ENCODE results near the gene NUDT16L1. TPM values are rescaled to one million over a fixed set of nuclear protein-coding genes. Genes with fewer than 3 reads are reported as not detected.
A peak's percentile ranks its signal among the peaks of the same experiment; 100 is the strongest.
"Not testable (repeated sequence)": the region's sequence is repeated elsewhere in the genome, so short reads cannot be mapped to it uniquely, and the experiment has no call there.

Gene NUDT16L1
- total and polyA plus RNA-seq, 7 donors, result 6.3 to 20.2 (median 7.7) TPM

DNA sequence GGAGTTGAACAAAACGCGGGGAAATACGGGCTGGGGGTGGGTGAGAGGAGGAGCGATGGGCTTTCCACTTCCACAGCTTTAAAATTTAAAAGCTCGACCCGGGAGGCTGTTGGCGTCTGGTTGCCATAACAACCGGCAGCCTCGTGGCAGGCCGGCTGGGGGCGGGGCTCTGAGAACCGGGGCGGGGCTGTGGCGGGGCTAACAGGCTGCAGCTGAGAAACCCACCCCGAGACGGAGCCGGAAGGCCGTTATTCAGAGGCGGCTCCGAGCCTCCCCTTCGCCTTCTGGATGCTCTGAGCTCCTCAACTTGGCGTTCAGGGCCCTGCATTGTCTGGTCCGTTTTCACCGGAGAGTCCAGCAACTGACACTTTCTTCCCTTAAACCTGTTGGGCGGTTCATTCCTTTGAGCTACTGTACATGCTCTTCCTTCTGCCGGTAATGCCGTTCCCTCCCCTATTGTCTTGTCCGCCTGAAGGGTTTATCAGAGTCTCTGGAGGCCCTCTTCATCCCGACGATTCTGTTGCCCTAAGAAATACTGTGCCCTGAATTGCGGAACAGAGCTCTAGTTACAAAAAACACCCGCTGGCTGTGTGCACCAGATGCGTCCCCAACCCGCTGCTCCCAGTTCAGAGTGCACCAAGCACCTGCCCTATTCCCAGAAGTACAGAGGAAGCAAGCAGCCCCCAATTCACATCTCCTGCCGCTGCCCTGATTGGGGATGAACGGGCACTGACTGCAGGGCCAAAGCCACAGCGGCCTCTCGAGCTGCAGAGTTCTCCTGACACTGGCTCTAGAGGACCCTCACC is 41.6 kb downstream of the NUDT16L1 start:
- H3K4me3 ChIP-seq, result peak overlapping the region; percentile 87
- ATAC-seq (peak; percentile 77 to 88 (median 79)), DNase-seq (peak; percentile 90 to 94)
- WGBS, 3 donors, result 6 to 7% (median 6%) methylated on average over 32 to 38 of the region's 38 CpGs
- peak overlapping the region; percentile 82 for H3K27ac ChIP-seq
- intact Hi-C loops (cut with DNase I), result no loop called here
- no peaks in the 10 kb centered on the region for H3K27me3 ChIP-seq (ENCODE audit: insufficient read depth in 3 of 3, low read length in 2 of 3)
- H3K4me1 ChIP-seq, result peaks cover 9% of the 10 kb centered on the region
- H3K36me3 ChIP-seq (ENCODE audit: insufficient read depth in 1 of 2, low read depth in 1 of 2), result peaks cover 2 to 20% of the 10 kb centered on the region in 2 donors
- TF ChIP-seq CTCF (IDR thresholded peaks at IDR 0.05), result no peak
- H3K9me3 ChIP-seq, result no peaks in the 10 kb centered on the region

- H3K27ac ChIP-seq, result no peak overlapping the region
- 81 to 90% (median 85%) methylated on average over 4 of the region's 4 CpGs for WGBS, 3 donors
- H3K4me3 ChIP-seq, result no peak overlapping the region
- intact Hi-C loops (cut with DNase I), result no loop called here
- ATAC-seq, result no peak
- TF ChIP-seq CTCF (IDR thresholded peaks at IDR 0.05), result no peak
- DNase-seq, result peak in 1 of 2 donors; percentile 45
- H3K36me3 ChIP-seq (ENCODE audit: insufficient read depth in 1 of 2, low read depth in 1 of 2), result peaks cover 0 to 7% of the 10 kb centered on the region in 2 donors
- H3K4me1 ChIP-seq, result peaks cover 9% of the 10 kb centered on the region
- H3K27me3 ChIP-seq (ENCODE audit: insufficient read depth in 3 of 3, low read length in 2 of 3), result no peaks in the 10 kb centered on the region
- no peaks in the 10 kb centered on the region for H3K9me3 ChIP-seq
Measured at GRCh38 chr16:4736546-4736945, 43.2 kb downstream of the NUDT16L1 start.

- DNase-seq, result peak in 1 of 2 donors; percentile 40
Measured at GRCh38 chr16:4737545-4737944, 44.2 kb downstream of the NUDT16L1 start.

DNA sequence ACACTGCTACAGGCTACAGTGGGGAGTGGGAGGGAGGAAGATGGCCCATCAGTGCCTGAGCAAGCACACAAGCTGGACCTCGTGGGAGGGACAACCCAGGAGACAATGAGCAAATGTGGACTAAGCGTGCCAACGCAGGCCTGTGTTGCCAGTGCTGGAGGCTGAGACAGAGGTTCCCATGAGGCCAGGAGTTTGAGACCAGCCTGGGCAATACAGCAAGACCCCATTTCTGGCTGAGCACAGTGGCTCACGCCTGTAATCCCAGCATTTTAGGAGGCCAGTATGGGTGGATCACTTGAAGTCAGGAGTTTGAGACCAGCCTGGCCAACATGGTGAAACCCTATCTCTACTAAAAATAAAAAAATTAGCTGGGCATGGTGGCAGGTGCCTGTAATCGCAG is 45.0 kb downstream of the NUDT16L1 start:
- H3K36me3 ChIP-seq (ENCODE audit: insufficient read depth in 1 of 2, low read depth in 1 of 2); H3K4me1 ChIP-seq; H3K4me3 ChIP-seq; H3K27me3 ChIP-seq (ENCODE audit: insufficient read depth in 3 of 3, low read length in 2 of 3); H3K27ac ChIP-seq; intact Hi-C loops (cut with DNase I); ATAC-seq; H3K9me3 ChIP-seq: not testable (repeated sequence)
- DNase-seq, result peak in 1 of 2 donors; percentile 18
- 54 to 68% (median 59%) methylated on average over 5 of the region's 5 CpGs for WGBS, 3 donors

More at GRCh38 chr16:4737545-4737944, 44.2 kb downstream of the NUDT16L1 start:
- Histone ChIP-seq H3K27me3 (ENCODE audit: insufficient read depth in 3 of 3, low read length in 2 of 3) (no peaks in the 10 kb centered on the region), H3K4me3 (no peak overlapping the region), H3K9me3 (no peaks in the 10 kb centered on the region), H3K4me1 (peaks cover 9% of the 10 kb centered on the region), H3K27ac (no peak overlapping the region), H3K36me3 (ENCODE audit: insufficient read depth in 1 of 2, low read depth in 1 of 2) (no peaks in the 10 kb centered on the region)
- 74 to 82% (median 78%) methylated on average over 15 of the region's 15 CpGs for WGBS, 3 donors
- intact Hi-C loops (cut with DNase I), result no loop called here
- no peak for ATAC-seq
- no peak for TF ChIP-seq CTCF (IDR thresholded peaks at IDR 0.05)

DNA sequence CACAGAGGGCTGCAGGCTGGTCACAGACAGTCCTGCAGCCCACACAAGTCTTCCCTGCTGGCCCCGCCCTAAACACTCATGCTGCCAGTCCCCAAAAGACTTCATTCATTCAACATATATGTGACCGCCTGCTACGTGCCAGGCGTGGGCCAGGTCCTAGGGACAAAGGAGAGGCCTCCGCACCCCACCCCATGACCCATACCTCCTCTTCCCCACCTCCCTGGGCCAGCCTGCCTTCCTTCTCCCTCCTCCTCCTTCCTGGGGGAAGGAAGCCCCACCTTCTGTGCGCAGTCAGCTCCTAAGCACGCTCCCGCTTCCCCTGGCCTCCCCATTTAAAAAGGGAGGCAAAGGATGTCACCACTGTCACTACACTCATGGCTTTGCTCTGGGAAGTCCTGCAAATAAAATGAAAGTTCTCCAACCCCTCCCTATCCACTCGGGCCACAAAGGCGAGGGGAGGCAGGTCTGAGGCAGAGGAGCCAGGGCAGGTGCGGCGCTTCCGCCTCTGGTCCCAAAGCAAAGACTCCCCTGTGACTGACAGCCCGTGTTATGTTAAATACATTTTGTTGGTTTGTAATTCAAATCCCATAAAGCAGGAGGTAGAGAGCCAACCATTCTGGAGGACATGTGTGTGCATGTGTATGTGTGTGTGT is 50.0 kb downstream of the NUDT16L1 start:
- intact Hi-C loops (cut with DNase I), result no loop called here
- ATAC-seq, result peak in 1 of 4 donors; percentile 28
- no peak for TF ChIP-seq CTCF (IDR thresholded peaks at IDR 0.05)

More for the DNA sequence above, 50.0 kb downstream of the NUDT16L1 start:
- H3K27ac ChIP-seq, result no peak overlapping the region
- no peaks in the 10 kb centered on the region for H3K9me3 ChIP-seq
- H3K4me1 ChIP-seq, result peaks cover 9% of the 10 kb centered on the region
- 38 to 45% (median 44%) methylated on average over 14 of the region's 14 CpGs for WGBS, 3 donors
- no peak overlapping the region for H3K4me3 ChIP-seq
- peak in 1 of 2 donors; percentile 43 for DNase-seq
- H3K27me3 ChIP-seq (ENCODE audit: insufficient read depth in 3 of 3, low read length in 2 of 3), result peaks cover 0 to 1% (median 0%) of the 10 kb centered on the region in 3 donors
- H3K36me3 ChIP-seq (ENCODE audit: insufficient read depth in 1 of 2, low read depth in 1 of 2), result no peaks in the 10 kb centered on the region
